Kidney tubule cell (primary cell): Measurements from ENCODE around the gene FOXO6.

Experiments
- DNase-seq: peaks from one replicate; pipeline ENCODE4 v3.0.0-alpha.2; 2018; ENCODE audit warnings: low spot score

FOXO6 gene

DNA sequence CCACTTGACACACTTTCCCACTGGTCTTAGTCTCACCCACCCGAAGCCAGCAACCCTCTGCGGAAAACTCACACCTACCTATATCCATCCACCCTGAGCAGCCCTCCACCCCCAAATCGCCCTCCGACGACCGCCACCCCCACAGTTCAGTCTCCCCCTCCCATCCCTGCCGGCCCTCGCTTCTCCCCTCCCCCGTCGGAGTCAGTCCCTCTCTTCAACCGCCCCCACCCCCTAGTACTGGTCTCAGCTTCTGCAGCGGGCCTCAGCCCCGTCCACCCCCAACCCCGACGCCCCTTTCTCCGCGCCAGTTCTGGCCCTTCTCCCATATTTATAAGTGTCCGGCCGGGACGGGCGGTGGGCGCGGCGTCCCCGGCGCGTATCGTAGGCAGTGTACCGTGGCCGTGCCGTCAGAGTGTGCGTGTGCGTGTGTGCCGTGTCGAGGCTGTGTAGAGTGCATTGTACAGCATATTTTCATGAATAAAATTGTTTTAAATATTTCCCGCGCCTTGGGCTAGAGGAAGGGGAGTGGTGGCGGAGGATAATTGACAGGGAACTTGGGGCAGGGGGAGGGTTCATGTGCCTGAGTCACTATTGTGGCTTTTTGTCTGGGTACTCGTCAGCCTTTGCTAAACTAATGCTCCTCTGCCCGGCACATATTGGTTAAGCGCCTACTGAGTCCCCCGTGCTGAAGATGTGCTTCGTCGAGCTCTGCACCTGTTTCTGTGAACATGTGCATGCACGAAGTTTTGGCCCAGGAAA lies 22.0 kb downstream of the FOXO6 start:
- DNase-seq: peak; percentile 50

DNA sequence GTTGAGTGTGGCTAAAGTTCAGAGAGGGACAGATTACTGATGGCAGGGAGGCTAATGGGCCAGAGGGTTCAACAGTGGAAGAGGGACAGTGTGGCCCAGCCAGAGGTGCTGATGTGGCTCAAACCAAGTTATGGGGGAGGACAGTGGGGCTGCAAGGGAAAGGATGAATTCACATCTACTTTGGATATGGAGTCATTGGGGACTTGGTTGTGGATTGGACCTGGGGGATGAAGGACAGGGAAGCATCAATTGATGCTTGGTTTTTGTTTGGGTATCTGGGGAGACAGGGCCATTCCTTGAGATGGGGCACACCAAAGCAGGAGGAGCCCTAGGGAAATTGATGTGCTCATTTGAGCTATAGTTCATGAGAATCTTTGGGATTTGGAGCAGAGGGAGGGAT lies 23.3 kb downstream of the FOXO6 start:
- DNase-seq: no peak

DNA sequence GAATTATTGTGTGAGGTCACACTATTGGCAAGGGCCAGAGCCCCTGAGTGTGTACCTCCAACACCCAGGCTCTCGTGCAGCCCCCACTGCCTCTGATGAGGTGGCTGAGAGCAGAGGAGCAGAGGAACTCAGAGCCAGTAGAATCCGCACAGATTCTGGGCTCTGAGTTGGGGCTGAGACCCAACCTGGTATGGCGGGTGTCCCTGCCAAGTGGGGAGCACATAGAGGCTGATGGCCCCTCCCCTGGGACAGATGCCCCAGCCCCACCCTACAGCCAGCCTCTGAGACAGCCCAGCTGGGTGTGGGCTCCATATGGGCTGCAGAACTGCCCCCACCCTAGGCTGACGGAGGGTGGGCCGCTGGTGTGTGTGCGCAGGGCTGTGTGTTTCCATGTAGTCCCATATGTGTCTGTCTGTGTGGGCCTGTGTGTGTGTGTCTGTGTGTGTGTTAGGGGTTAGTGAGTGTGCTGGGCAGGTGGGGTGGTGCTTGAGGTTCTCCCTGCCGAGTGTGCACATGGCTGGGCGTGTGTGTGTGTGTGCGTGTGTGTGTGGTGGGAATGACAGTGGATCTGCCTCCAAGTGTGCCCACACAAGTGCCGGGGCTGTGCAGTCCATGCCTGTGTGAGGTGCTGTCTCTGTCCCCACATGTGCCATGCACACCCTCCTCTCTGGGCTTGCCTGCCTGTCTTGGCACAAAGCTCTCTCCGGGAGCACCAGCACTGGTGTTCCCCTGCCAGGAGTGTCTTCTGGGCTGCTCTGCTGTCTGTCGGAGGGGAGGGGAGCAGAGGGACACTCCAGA lies 24.4 kb downstream of the FOXO6 start:
- no peak for DNase-seq

DNA sequence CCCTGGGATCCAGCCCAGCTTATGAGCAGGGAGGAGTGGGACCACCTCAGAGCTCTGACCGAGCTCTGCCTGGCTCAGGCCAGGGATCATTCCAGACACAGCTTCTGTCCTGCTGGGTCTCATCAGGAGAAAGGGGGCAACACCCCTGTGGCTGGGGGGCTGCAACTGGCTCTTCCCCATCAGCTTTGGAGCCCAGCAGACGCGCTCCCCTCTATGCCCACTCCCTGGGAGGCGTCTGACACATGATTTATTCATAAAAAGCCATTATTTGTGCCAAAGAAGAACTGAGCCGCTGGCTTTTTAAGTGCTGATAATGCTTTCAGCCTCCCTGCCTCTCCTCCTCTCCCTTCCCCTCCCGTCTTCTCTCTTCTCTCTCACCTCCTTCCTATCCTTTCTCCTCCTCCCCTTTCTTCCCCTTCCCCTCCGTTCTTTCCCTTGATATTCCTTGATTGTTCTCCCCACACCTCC lies 25.0 kb downstream of the FOXO6 start:
- DNase-seq: no peak

DNA sequence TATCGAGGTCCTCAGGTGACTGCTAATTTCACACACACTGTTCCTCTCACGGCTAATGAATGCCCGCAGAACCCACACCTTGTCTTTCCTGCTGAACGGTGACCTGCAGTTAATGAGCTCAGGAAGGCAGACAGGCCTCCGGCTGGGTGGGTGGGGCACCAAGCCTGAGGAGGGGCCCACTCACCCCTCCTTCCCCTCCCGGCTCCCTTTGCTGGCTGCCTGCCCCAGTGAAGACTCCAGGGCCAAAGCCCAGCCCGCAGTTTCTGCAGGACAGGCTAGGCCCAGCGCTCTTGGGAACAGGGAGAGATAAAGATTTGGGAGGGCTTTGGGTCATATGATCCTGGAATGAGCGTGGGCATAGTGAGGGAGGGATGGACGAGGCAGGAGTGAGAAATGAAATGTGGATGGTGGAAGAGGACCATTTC lies 26.4 kb downstream of the FOXO6 start:
- peak; percentile 42 for DNase-seq

DNA sequence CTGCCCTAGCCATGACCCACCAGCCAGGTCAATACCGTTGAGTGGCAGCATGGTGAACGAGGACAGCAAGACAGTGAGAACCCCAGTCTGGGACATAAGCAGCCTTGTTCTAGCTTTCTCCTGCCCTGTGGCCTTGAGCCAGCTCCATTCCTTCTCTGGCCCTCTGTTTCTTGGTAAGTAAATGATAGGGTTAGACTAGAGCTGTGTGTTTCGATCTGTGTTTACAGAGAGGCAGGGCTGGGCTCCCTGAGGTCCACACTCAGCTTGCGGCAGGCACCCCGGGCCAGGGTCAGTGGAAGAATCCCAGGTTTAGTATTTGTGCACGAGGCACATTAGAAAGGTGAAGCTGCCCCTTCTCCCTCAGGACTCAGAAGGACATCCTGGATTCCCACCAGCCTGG lies 27.3 kb downstream of the FOXO6 start:
- no peak for DNase-seq

DNA sequence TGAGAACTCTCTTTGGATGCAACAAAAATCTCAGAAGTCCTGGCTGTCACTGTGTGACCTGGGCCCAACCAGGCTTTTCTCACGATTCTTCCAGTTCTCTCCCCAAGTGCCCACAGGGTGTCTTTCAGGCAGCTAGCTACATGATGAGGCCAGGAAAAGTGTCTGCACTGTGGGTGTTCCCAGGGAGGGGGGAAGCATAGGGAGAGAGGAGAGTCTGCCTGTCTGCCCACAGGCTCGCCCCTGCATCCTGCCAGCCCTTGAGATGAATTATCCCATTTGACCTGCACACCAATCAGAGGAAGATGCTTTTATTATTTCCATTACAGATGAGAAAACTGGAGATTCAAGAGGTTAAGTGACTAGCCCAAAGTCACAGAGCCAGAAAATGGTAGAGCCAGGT lies 27.8 kb downstream of the FOXO6 start:
- no peak for DNase-seq

DNA sequence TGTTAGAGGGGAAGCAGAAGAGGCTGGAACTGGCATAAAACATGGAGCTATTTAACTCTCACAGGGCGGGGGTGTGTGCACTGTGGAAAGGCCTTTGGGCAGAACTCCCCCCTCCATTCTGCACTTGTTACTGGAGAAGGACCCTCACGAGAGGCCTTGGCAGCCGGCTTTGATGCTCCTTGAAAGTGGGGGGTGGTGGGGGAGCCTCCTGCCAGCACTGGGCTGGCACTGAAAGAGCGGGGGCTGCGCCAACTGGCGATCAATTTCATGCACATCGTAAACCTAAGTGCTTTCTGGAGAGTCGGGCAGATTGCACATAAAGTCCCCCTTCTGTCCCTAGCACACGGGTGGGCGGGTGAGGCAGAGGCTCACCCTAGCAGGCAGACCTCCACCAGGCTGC lies 28.9 kb downstream of the FOXO6 start:
- no peak for DNase-seq

DNA sequence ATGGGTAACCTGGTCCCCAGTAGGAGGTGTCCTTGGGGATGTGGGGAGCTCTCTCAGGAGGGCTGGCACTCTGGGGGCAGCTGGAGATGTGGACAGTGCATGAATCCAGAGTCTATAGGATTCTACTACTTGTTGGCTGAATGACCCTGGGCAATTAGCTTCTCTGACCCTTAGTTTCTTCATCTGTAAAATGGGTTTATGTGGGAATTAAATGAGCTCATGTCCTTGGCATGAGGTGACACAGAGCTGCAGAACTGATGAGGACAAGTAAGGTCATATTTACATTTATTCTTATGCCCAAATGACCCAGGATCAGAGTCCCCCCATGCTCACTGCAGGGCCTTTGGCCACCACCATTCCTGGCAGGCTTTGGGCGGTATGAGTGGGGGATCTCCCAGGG lies 29.3 kb downstream of the FOXO6 start:
- DNase-seq: no peak

DNA sequence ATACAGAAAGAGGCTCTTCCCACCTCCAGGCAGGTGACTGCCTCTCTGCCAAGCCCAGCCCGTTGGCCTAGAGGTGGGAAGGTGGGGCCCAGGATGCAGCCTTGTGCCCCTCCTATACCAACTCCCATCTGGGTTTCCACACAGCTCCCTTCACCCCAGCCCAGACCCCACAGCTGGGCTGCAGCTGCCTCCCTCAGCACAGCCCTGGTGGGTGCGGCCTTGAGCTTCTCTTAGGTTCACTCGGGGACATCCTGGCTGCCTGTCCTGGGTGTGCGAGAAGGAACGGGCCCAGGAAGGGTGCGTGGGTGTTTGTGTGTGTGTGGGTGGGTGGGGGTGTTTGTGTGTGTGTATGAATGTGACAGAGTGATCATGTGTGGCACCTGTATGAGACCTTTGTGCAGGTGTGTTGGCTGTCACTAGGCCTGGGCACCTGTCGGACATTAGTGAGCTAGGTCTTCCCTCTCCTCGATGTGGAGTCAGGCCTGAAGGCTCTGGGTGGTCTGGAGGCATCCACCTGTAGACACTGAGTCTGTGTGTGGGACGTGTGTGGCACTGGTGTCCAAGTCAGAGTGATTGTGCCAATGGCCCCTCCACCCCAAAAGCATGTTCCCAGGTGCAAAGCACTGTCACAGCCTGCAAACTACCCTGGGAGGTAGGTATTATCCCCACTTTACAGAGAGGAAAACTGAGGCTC lies 30.7 kb downstream of the FOXO6 start:
- DNase-seq: no peak

DNA sequence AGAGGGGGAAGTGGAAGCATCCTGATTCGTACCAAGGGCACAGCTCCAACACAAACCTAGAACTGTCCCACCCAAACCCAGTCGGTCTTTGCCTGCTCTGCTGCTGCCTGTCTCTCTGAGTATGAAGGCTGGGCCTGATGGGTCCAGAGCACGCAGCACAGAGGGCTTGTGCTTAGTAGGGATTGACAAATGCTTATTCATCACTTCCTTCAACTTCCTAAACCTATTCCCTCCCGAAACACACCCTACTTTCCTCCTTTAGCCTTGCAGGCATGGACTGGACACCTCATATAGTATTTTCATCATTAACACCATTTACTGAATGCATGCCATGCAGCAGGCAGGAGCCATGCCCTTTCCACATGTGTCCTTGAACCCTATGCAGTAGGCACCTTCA lies 31.3 kb downstream of the FOXO6 start:
- DNase-seq: no peak

DNA sequence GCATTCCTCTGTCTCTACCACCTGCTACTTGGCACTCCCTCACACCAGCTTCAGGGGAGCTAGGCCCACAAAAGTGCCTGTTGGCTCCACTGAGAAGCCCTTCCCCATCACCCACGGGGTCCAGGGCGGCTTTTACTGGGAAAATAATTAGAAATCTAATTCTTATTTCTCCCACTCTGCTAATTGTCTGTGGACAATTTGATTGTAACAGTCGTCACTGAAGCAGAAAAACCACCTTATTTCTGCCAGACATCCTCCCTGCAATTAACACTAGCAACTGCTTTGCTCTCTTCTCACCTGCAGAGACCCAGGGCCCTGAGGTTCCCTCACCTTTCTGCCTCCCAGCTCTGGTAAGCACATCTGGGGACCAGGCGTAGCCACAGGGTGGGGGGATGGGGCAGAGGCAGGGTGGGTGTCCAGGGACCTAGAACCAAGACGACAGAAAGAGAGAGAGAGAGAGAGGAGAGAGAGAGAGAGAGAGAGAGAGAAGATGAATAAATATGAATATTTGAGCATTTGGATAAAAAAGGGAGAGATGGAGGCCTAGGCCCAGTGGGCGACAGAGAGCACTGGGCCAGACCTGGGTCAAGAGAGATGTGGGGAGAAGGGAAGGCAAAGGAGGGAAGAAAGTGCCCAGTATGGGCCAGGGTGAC lies 32.6 kb downstream of the FOXO6 start:
- no peak for DNase-seq

DNA sequence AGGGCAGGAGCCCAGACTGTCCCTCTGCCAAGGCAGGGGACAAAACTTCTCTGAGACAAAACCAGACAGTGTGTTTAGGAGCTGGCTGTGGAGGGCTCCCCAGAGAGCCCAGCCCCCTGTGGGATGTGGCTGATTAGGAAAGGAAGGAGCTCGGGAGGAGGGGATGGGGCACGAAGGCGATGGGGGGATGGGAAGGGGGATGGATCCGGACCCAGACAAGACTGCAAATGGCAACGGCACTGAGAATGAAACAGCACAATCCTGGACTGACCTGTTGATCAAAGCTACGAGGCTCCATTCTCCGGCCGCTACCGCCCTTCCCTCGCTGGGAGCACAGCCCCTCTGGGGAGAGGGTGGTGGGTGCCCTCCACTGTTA lies 33.1 kb downstream of the FOXO6 start:
- no peak for DNase-seq

DNA sequence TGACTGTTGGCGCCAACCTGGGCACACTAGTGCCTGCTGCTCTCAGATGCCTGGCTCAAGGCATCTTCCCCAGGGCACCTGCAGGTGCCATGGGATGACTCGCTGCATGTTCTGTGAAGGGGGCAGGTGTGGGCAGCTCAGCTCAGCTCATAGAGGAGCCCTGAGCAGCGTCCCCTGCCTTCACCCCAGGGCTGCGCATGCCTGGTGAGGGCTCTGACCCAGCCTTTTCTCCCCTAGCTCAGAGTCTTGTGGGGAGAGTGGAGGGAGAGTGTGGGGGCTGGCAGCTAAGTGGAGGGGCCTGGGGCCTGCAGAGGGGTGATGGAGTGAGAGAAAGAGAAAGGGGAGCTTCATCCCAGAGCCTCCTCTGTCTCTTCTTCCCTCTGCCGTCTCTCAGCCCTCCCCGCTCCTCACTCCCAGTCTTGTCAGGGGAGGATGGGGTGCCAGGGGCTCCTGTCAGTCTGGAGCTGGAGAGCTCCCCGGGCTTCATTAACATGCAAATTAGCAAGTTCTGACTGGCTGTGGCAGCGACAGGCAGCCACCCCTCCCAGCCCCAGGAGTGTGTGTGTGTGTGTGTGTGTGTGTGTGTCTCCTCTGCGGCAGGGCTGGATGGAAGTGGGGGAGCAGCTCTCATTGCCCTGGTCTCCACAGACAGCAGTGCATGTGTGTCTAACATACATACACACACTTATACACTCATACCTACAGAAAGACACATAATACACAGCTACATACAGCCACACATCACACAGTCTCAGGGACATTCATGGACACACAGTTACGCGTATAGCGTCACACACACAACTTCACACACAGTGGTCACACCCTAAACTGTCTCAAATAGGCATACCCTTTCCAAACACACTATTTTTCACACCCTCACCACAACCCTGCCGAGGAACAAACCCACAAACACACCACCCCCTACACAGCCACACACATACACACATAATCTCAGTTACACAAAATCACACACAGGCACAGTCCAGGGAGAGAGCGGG lies 34.0 kb downstream of the FOXO6 start:
- DNase-seq: no peak

DNA sequence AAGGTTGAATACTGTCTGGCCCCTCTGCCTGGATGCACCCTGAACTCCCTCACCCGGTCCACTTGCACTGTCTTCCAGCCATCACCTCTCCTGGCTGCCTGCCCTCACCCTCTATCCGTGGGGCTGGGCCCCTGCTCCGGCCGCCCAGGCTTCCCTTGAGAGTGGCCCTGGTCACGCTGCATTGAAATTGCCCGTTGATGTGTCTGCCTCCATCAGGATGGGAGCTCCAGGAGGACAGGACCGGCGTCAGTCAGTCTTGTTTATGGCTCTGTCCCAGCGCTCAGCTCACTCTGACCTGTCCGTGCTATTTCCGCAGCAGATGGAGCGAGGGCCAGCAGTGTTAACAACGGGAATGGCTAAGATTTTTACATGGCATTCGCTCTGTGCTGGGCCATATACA lies 34.9 kb downstream of the FOXO6 start:
- DNase-seq: no peak

DNA sequence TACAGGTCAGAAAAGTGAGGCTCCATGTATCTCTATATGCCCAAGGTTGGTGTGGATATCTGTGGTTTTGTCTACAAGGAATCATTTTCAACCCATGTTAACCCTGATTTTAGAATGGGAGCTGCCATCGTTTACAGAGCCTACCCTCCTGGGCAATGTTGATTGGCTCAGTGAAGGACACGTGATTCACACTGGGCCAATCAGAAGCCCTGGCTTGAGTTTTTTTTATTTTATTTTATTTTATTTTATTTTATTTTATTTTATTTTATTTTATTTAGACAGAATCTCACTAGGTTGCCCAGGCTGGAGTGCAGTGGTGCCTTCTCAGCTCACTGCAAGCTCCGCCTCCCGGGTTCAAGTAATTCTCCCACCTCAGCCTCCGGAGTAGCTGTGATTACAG lies 35.8 kb downstream of the FOXO6 start:
- DNase-seq: no peak

DNA sequence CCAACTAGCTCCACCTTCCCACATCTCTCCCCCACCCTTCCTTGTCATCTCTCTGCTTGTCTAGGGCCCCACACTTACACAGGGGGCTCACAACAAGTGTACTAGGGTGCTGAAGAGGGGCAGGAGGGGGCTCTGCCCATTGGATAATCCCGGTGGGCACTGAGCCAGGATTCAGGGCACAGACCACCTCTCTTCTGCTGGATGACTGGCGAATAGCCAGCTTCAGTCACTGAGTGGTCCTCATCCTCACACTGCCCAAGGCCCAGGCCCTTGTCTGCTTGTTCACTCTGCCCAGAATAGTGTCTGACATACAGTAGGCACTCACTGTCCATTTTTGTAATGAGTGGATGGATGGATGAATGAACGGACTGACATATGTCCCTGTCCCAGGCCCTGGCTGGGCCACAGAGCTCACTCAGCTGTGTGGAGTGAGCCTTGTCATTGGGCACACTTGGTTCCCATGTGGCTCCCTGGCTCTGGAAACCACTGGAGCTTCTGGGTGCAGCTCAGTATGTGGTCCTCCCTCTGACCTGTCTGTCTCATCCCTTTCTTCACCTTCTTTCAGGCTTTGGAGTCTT lies 36.6 kb downstream of the FOXO6 start:
- no peak for DNase-seq

DNA sequence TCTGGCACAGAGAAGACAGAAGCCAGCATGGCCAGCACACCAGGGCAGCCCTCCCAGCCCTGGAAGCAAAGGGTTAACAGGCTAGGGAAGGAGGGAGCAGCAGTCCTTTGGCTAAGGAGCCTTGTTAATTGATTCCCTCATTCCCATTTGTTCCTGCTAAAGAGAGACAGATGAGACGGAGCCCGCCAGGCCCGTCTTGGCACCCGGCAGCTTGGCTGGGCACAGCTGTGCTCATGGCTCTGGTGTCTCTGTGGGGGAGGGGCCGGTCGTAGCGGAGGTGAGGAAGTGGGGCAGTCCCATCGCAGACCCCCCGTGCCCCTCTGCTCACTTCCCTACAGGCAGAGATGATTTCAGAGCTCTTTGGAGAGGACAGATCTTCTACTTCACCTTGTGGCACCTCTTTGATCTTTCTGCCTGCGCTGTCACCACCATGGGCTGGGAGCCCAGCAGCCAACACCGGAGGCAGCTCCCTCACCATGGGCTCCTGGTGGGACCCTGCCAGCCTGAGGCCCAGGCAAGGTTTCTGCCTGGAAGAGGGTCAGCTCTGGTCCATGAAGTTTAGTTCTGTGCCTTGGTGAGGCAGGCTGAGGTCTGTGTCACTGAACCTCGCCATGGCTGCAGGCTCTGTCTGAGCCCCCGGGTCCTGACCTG lies 38.0 kb downstream of the FOXO6 start:
- DNase-seq: no peak

DNA sequence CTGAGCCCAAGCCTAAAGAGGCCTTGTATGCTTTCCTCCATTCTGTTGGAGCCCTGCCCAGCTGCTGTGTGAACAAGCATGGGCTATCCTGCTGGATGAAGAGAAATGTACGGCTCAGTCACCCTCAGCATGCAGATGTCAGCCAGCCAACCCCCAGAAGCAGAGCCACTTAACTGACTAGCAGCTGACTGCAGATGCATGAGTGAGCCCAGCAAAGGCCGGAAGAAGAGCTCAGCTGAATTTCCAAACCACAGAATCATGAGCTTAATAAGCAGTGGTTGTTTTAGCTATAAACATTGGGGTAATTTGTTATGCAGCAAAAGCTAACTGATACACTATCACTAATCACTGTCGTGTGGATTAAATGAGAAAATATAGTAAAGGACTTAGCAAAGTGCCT lies 39.0 kb downstream of the FOXO6 start:
- DNase-seq: no peak

DNA sequence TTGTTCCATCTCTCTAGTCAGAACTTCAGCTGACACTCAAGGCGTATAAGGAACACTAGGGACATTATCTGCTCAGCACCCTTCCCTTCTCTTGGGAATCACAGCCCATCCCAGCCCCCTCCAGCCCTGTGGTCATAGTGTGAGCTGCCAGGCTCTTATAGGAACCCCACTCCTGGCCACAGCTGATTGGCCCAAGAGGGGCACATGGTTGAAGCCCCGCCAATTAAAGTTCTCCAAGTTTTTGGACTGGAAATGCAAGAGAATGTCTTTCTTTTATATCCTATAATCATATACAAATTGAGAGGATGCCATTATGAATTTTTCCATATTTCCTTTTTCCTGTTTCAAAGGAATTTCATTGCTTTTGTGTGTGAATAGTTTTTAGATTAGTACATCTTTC lies 40.7 kb downstream of the FOXO6 start:
- DNase-seq: no peak
